Measurements from ENCODE around the gene ZNF296. TPM values are rescaled to one million over a fixed set of nuclear protein-coding genes. Genes with fewer than 3 reads are reported as not detected.

The ZNF296 gene
- total RNA-seq, 1 donor, result 0.27 TPM

DNA sequence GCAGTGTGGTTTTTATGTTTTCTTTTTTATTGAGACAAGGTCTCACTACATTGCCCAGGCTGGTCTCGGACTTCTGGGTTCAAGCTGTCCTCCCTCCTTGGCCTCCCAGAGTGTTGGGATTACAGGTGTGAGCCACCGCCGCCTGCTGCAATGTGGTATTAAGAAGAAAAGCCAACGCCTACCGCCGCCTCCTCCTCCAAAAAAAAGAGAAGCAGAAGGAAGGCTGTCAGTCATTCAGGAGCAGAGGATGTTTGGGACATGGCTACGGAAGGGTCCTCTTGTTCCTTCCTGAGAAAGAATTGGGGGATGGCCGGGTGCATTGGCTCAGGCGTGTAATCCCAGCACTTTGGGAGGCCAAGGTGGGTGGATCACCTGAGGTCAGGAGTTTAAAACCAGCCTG is 17.9 kb upstream of the ZNF296 start:
- peak overlapping the region; percentile 89 for H3K4me3 ChIP-seq (ENCODE audit: low read depth, low read length)
- no peak for DNase-seq (ENCODE audit: low read depth)
- TF ChIP-seq, protein P1, sequence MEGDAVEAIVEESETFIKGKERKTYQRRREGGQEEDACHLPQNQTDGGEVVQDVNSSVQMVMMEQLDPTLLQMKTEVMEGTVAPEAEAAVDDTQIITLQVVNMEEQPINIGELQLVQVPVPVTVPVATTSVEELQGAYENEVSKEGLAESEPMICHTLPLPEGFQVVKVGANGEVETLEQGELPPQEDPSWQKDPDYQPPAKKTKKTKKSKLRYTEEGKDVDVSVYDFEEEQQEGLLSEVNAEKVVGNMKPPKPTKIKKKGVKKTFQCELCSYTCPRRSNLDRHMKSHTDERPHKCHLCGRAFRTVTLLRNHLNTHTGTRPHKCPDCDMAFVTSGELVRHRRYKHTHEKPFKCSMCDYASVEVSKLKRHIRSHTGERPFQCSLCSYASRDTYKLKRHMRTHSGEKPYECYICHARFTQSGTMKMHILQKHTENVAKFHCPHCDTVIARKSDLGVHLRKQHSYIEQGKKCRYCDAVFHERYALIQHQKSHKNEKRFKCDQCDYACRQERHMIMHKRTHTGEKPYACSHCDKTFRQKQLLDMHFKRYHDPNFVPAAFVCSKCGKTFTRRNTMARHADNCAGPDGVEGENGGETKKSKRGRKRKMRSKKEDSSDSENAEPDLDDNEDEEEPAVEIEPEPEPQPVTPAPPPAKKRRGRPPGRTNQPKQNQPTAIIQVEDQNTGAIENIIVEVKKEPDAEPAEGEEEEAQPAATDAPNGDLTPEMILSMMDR (IDR thresholded peaks at IDR 0.05; ENCODE audit: insufficient read depth, low read length), result no peak

DNA sequence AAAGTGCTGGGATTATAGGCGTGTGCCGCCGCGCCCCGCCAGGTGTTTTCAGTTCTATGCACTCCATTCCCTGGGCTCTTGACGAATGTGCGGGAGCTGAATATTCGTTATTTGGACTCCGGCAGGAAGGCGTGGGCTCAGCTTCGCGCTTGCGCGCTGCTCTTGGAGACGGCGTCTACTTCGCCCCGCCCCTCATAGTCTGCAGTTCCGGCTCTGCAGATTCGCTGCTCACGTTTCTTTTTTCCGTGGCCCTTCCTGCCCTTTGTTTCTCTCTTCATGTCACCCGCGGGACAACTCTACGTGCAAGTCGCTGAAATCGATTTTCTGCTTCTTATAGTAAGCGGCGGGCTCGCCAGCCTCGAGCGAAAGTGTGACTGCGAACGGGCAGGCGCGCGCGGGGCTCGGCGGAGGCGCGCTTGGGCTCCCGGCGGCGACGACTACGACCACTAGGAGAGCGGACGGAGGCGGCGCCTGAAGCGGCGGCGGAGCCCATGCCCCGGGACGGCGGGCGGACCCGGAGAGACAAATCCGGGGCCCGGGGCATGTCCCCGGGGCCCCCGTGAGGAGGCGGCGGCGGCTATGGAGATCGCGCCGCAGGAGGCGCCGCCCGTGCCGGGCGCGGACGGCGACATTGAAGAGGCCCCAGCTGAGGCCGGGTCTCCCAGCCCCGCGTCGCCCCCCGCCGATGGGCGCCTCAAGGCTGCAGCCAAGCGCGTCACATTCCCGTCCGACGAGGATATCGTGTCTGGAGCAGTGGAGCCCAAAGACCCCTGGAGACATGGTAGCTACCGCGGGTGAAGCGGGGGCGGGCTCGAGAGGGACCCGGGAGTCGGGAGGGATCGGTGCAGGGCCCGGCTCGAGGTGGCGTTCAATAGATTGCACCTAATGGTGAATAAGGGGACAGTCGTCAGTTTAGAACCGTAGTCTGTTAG is 16.7 kb upstream of the ZNF296 start, which contains the start of gene PPP1R37:
TSS of gene PPP1R37 (plus strand) at position 433 of the 932 bp plus-strand sequence. CDS start at position 580, 147 bp downstream.
- DNase-seq (ENCODE audit: low read depth), result peak; percentile 99
- TF ChIP-seq, protein P1 (IDR thresholded peaks at IDR 0.05; ENCODE audit: insufficient read depth, low read length), result peak; percentile 22
- H3K4me3 ChIP-seq (ENCODE audit: low read depth, low read length), result peak within 1 kb of the TSS; percentile 89

DNA sequence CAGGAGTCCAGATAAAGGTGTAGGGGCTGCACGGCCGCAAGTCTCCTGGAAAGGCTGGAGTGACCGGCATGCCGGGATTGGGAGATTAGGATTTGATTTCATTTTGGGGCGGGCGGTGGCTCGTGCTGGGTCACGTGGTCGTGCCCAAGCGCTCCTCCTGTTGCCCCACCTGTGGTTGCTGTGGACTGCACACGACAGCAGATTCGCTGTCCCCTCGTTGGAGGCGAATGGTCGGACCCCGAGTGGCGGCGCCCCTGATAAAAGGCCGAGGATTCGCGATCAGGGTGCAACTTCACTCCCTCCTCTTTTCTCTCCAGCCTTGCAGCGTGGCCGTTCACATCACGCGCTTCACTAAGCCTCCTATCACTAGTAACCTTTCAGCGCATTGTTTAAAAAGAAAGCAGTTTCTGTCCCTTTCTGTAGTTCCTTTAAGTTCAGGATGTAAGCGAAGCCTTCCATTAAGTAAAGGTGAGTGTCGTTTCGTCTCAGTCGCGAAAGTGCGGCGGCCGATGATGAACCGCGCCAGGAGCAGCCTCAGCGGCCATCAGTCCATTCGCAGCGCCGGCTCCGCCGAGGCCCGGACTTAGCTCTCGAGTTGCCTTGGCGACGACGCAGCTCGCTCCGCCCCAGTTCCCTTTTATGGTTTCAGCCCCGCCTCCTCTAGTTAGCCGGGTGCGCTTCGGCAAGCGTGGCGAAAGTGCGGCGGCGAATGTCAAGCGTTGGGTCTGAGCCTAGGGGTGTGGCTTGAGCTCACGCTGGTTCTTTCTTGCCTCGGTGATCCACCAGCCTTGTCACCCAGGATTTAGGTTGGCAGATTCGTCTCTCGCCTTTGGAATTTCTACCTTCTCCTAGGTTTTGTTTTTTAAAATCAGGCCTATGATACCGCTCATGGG is 15.0 kb upstream of the ZNF296 start:
- H3K4me3 ChIP-seq (ENCODE audit: low read depth, low read length), result peak overlapping the region; percentile 89
- TF ChIP-seq, protein P1 (IDR thresholded peaks at IDR 0.05; ENCODE audit: insufficient read depth, low read length), result no peak
- peak; percentile 99 for DNase-seq (ENCODE audit: low read depth)

DNA sequence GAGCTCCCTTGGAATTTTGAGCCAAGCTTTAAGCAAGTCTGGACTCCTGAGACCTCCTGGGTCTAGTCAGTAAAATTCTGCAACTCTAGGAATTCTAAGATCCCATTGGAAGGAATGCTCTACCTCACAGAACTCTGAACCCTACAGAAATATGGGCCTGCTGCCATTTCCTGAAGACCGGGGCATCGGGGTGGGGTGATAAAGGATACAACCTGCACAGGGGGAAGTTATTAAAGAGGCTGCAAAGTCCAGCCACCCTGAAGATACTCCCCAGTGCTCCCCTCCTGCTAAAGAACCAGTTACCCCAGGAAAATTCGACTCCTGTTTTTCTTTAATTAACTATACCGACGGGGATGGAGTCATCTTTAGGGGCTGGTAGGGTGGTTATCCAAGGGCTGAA is 14.3 kb upstream of the ZNF296 start:
- H3K4me3 ChIP-seq (ENCODE audit: low read depth, low read length), result peak overlapping the region; percentile 63

DNA sequence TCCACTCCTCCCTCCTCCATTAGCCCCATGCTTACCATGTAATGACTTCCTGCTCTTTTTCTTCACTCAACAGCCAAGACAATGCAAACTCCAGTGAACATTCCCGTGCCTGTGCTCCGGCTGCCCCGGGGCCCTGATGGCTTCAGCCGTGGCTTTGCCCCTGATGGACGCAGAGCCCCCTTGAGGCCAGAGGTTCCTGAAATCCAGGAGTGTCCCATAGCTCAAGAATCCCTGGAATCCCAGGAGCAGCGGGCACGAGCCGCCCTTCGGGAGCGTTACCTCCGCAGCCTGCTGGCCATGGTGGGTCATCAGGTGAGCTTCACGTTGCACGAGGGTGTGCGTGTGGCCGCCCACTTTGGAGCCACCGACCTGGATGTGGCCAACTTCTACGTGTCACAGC is 13.8 kb upstream of the ZNF296 start:
- TF ChIP-seq, protein P1 (IDR thresholded peaks at IDR 0.05; ENCODE audit: insufficient read depth, low read length), result no peak
- DNase-seq (ENCODE audit: low read depth), result no peak

More for the DNA sequence above, 14.3 kb upstream of the ZNF296 start:
- TF ChIP-seq, protein P1 (IDR thresholded peaks at IDR 0.05; ENCODE audit: insufficient read depth, low read length), result no peak
- no peak for DNase-seq (ENCODE audit: low read depth)

DNA sequence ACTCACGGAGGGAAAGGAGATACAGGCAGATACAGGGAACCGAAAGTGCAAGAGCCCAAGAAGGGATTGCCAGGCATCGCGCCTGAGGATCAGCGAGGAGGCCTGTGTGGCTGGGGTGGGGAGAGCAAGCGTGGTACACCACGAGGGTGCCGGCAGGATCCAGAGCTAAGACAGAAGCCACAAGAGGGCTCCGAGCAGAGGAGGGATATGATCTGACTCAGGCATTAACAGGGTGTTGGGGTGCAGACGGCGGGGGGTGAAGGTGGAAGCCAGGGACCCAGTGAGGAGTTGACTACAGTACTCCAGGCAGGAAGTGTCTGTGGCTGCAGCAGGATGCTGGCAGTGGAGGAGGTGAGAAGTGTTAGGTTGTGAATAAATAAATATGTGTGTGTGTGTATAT is 11.3 kb upstream of the ZNF296 start:
- no peak for DNase-seq (ENCODE audit: low read depth)
- H3K4me3 ChIP-seq (ENCODE audit: low read depth, low read length), result no peak overlapping the region
- TF ChIP-seq, protein P1 (IDR thresholded peaks at IDR 0.05; ENCODE audit: insufficient read depth, low read length), result no peak

More for the DNA sequence above, 13.8 kb upstream of the ZNF296 start:
- H3K4me3 ChIP-seq (ENCODE audit: low read depth, low read length), result no peak overlapping the region

Data from fibroblast of the aortic adventitia (primary cell).